ENCODE results near the gene RAB19. TPM values are rescaled to one million over a fixed set of nuclear protein-coding genes. Genes with fewer than 3 reads are reported as not detected.

The RAB19 gene
- total and polyA plus RNA-seq, 2 of the 13 experiments (the other 11 are each of a cell fraction or from before 2014, with no cell fraction given): 0.31 TPM; not detected in 1

DNA sequence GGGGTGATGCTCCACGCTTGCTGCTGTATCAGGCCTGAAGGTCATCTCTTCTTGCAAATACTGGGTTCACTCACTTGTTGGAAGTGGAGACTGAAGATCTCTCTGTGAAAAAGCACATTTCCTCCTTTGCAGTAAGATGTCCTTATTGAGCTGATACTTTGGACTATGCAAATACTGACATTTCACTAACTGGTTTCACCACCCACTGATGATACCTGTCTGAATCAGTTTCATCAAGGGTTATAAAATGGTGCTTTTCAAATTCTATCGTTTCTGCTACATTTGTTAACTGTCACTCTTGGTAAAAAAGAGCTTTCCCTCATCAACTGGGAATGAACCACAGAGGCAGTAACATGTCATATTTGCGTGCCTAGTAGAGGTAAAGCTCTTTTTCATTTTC, 35.5 kb downstream of the RAB19 start:
- no peak overlapping the region for H3K4me3 ChIP-seq (replicated peaks in 1 of 3; ENCODE audit: insufficient read depth in 1 of 3, low read depth in 2 of 3, low read length in 3 of 3)
- H3K79me2 ChIP-seq (ENCODE audit: insufficient read depth, low read length): no peaks in the 10 kb centered on the region
- H3K9me3 ChIP-seq (ENCODE audit: low read length): no peaks in the 10 kb centered on the region
- no peaks in the 10 kb centered on the region for H4K20me1 ChIP-seq (ENCODE audit: insufficient read depth, low read length)
- no peaks in the 10 kb centered on the region for H3K36me3 ChIP-seq (replicated peaks in 1 of 2; ENCODE audit: control insufficient read depth in 1 of 2, insufficient read depth in 2 of 2, low read length in 2 of 2)
- no peak overlapping the region for H3K27ac ChIP-seq (ENCODE audit: extremely low read length, insufficient read depth, low read length)
- peaks cover 9% of the 10 kb centered on the region for H3K4me1 ChIP-seq (ENCODE audit: insufficient read depth, low read length)
- in situ Hi-C loops (cut with HindIII; ENCODE audit: extremely low pct_ligation_motif_present, low pct_unique_long_range_greater_than_20kb) (no loop called here), intact Hi-C loops (cut with micrococcal nuclease; ENCODE audit: unreplicated experiment) (no loop called here)
- TF ChIP-seq ZMYM4 (CRISPR knock-in tag; IDR thresholded peaks at IDR 0.05): no peak
- TF ChIP-seq, protein P1, sequence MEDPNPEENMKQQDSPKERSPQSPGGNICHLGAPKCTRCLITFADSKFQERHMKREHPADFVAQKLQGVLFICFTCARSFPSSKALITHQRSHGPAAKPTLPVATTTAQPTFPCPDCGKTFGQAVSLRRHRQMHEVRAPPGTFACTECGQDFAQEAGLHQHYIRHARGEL (CRISPR knock-in tag; IDR thresholded peaks at IDR 0.05): no peak
- TF ChIP-seq, protein P2, sequence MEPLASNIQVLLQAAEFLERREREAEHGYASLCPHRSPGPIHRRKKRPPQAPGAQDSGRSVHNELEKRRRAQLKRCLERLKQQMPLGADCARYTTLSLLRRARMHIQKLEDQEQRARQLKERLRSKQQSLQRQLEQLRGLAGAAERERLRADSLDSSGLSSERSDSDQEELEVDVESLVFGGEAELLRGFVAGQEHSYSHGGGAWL (CRISPR knock-in tag; IDR thresholded peaks at IDR 0.05): no peak
- TF ChIP-seq SUZ12 (IDR thresholded peaks at IDR 0.05; ENCODE audit: low read depth, low read length): no peak
- TF ChIP-seq, protein P3, sequence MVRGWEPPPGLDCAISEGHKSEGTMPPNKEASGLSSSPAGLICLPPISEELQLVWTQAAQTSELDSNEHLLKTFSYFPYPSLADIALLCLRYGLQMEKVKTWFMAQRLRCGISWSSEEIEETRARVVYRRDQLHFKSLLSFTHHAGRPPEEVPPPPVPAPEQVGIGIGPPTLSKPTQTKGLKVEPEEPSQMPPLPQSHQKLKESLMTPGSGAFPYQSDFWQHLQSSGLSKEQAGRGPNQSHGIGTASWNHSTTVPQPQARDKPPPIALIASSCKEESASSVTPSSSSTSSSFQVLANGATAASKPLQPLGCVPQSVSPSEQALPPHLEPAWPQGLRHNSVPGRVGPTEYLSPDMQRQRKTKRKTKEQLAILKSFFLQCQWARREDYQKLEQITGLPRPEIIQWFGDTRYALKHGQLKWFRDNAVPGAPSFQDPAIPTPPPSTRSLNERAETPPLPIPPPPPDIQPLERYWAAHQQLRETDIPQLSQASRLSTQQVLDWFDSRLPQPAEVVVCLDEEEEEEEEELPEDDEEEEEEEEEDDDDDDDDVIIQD (CRISPR knock-in tag; IDR thresholded peaks at IDR 0.05; ENCODE audit: low read depth): no peak
- ChIA-PET CTCF (ENCODE audit: low intra/inter-chr PET ratio, low total read pairs) (no interaction called here), POLR2A (no interaction called here)
- no peak for DNase-seq (ENCODE audit: low spot score)
- WGBS (ENCODE audit: low lambda C conversion rate): 33% methylated on average over 3 of the region's 3 CpGs
- no peak for ATAC-seq
- no peak overlapping the region for H2AFZ ChIP-seq (ENCODE audit: low read length)
- H3K9ac ChIP-seq (ENCODE audit: insufficient read depth, low read depth, low read length): no peak overlapping the region
- H3K27me3 ChIP-seq (ENCODE audit: control insufficient read depth in 1 of 2, insufficient read depth in 2 of 2, low read length in 2 of 2): no peaks in the 10 kb centered on the region
- H3K4me2 ChIP-seq (ENCODE audit: low read depth, low read length): no peak overlapping the region
- no peak for FAIRE-seq
- no TSS peak for BruUV-seq (replicated peaks)

DNA sequence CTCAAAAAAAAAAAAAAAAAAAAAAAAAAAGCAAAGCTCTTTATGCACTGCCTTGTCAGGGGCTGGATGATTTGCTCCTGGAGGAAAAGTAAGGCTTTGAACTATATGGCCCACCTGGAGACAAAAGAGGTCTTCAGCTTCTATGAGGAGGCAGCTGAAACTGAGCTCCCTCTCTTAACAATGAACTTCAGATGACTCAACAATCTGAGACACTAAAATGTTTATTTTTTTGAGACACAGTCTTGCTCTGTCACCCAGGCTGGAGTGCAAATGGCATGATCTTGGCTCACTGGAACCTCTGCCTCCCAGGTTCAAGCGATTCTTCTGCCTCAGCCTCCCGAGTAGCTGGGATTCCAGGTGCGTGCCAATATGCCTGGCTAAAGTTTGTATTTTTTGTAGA, 36.7 kb downstream of the RAB19 start:
- TF ChIP-seq HNRNPLL (IDR thresholded peaks at IDR 0.05; ENCODE audit: low read depth, low read length, poor library complexity, severe bottlenecking) (no peak), HOXA9 (CRISPR knock-in tag; IDR thresholded peaks at IDR 0.05; ENCODE audit: borderline replicate concordance) (no peak), XRCC5 (optimal IDR thresholded peaks at IDR 0.05; ENCODE audit: low read length) (no peak)
- TF ChIP-seq, protein P4, sequence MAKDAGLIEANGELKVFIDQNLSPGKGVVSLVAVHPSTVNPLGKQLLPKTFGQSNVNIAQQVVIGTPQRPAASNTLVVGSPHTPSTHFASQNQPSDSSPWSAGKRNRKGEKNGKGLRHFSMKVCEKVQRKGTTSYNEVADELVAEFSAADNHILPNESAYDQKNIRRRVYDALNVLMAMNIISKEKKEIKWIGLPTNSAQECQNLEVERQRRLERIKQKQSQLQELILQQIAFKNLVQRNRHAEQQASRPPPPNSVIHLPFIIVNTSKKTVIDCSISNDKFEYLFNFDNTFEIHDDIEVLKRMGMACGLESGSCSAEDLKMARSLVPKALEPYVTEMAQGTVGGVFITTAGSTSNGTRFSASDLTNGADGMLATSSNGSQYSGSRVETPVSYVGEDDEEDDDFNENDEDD (CRISPR knock-in tag; IDR thresholded peaks at IDR 0.05; ENCODE audit: borderline replicate concordance): no peak
- TF ChIP-seq, protein P5, sequence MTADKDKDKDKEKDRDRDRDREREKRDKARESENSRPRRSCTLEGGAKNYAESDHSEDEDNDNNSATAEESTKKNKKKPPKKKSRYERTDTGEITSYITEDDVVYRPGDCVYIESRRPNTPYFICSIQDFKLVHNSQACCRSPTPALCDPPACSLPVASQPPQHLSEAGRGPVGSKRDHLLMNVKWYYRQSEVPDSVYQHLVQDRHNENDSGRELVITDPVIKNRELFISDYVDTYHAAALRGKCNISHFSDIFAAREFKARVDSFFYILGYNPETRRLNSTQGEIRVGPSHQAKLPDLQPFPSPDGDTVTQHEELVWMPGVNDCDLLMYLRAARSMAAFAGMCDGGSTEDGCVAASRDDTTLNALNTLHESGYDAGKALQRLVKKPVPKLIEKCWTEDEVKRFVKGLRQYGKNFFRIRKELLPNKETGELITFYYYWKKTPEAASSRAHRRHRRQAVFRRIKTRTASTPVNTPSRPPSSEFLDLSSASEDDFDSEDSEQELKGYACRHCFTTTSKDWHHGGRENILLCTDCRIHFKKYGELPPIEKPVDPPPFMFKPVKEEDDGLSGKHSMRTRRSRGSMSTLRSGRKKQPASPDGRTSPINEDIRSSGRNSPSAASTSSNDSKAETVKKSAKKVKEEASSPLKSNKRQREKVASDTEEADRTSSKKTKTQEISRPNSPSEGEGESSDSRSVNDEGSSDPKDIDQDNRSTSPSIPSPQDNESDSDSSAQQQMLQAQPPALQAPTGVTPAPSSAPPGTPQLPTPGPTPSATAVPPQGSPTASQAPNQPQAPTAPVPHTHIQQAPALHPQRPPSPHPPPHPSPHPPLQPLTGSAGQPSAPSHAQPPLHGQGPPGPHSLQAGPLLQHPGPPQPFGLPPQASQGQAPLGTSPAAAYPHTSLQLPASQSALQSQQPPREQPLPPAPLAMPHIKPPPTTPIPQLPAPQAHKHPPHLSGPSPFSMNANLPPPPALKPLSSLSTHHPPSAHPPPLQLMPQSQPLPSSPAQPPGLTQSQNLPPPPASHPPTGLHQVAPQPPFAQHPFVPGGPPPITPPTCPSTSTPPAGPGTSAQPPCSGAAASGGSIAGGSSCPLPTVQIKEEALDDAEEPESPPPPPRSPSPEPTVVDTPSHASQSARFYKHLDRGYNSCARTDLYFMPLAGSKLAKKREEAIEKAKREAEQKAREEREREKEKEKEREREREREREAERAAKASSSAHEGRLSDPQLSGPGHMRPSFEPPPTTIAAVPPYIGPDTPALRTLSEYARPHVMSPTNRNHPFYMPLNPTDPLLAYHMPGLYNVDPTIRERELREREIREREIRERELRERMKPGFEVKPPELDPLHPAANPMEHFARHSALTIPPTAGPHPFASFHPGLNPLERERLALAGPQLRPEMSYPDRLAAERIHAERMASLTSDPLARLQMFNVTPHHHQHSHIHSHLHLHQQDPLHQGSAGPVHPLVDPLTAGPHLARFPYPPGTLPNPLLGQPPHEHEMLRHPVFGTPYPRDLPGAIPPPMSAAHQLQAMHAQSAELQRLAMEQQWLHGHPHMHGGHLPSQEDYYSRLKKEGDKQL (CRISPR knock-in tag; IDR thresholded peaks at IDR 0.05; ENCODE audit: low read depth): no peak
- no peak for ATAC-seq
- H3K4me3 ChIP-seq (replicated peaks in 1 of 3; ENCODE audit: insufficient read depth in 1 of 3, low read depth in 2 of 3, low read length in 3 of 3): no peak overlapping the region
- no peaks in the 10 kb centered on the region for H3K36me3 ChIP-seq (replicated peaks in 1 of 2; ENCODE audit: control insufficient read depth in 1 of 2, insufficient read depth in 2 of 2, low read length in 2 of 2)
- H2AFZ ChIP-seq (ENCODE audit: low read length): no peak overlapping the region
- no peaks in the 10 kb centered on the region for H3K27me3 ChIP-seq (ENCODE audit: control insufficient read depth in 1 of 2, insufficient read depth in 2 of 2, low read length in 2 of 2)
- no peak for FAIRE-seq
- ChIA-PET CTCF (ENCODE audit: low intra/inter-chr PET ratio, low total read pairs) (no interaction called here), POLR2A (no interaction called here)
- H3K79me2 ChIP-seq (ENCODE audit: insufficient read depth, low read length): no peaks in the 10 kb centered on the region
- intact Hi-C loops (cut with micrococcal nuclease; ENCODE audit: unreplicated experiment): no loop called here
- H3K4me2 ChIP-seq (ENCODE audit: low read depth, low read length): no peak overlapping the region
- DNase-seq (ENCODE audit: low spot score): no peak
- WGBS (ENCODE audit: low lambda C conversion rate): 69% methylated on average over 2 of the region's 3 CpGs
- no peak overlapping the region for H3K27ac ChIP-seq (ENCODE audit: extremely low read length, insufficient read depth, low read length)
- in situ Hi-C loops (cut with HindIII; ENCODE audit: extremely low pct_ligation_motif_present, low pct_unique_long_range_greater_than_20kb): no loop called here
- no peak overlapping the region for H3K9ac ChIP-seq (ENCODE audit: insufficient read depth, low read depth, low read length)
- no peaks in the 10 kb centered on the region for H3K9me3 ChIP-seq (ENCODE audit: low read length)
- no TSS peak for BruUV-seq (replicated peaks)
- H4K20me1 ChIP-seq (ENCODE audit: insufficient read depth, low read length): no peaks in the 10 kb centered on the region
- H3K4me1 ChIP-seq (ENCODE audit: insufficient read depth, low read length): peaks cover 9% of the 10 kb centered on the region

Measured in HepG2 (cell line).